ENCODE measurements around the gene DCTD. TPM values are rescaled to one million over a fixed set of nuclear protein-coding genes. Genes with fewer than 3 reads are reported as not detected.

DCTD gene
- total and polyA plus RNA-seq, 8 donors = 28.0 to 65.2 (median 45.4) TPM

- no peak overlapping the region for H3K4me3 ChIP-seq
- H3K27ac ChIP-seq = no peak overlapping the region
- no peak for TF ChIP-seq CTCF (IDR thresholded peaks at IDR 0.05)
- H3K4me1 ChIP-seq = peaks cover 0 to 4% (median 4%) of the 10 kb centered on the region in 3 donors
- no peak for DNase-seq
- no peaks in the 10 kb centered on the region for H3K36me3 ChIP-seq
- H3K9me3 ChIP-seq = no peaks in the 10 kb centered on the region
- intact Hi-C loops (cut with DNase I) = loop anchor here in 1 of 3 donors (10.0 kb wide), 1 partner anchor 123 kb away; no protein-coding TSS in a partner anchor
- 51 to 62% methylated on average over 3 of the region's 3 CpGs for WGBS, 2 donors
- H3K27me3 ChIP-seq = no peaks in the 10 kb centered on the region
- ATAC-seq = no peak
- no peak for FAIRE-seq
These were observed 10.3 kb upstream of the DCTD start for GRCh38 chr4:182927505-182927904.

DNA sequence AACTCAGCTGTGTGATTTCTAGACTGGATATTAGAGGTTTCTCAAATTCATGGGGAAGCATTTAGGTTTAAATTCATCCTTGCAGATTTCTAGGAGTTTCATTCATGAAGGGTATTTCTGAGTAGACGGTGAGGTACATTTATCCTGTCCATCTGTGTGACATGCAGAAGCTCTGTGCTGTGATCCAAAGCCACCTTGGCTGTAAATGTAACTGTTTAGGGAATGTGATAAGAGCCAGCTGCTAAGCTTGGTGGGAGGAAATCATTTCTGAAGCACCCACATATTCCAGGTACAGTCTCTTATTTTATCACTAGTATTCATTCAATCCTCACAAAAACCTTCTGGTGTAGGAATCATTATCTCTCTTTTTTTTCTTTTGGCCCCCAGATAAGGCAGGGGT, 8.7 kb upstream of the DCTD start:
- DNase-seq (no peak), FAIRE-seq (no peak)
- intact Hi-C loops (cut with DNase I) = loop anchor here in 1 of 3 donors (10.0 kb wide), 1 partner anchor 121 kb away; no protein-coding TSS in a partner anchor

GRCh38 chr4:182925298-182925757, 8.1 kb upstream of the DCTD start:
- peak; percentile 19 to 68 (median 48) for TF ChIP-seq CTCF (IDR thresholded peaks at IDR 0.05)
- no peaks in the 10 kb centered on the region for H3K27me3 ChIP-seq
- no peaks in the 10 kb centered on the region for H3K9me3 ChIP-seq
- H3K4me1 ChIP-seq = peaks cover 0 to 11% (median 7%) of the 10 kb centered on the region in 3 donors
- no peak overlapping the region for H3K27ac ChIP-seq
- FAIRE-seq = no peak
- intact Hi-C loops (cut with DNase I) = loop anchor here in 1 of 3 donors (10.0 kb wide), 1 partner anchor 121 kb away; no protein-coding TSS in a partner anchor
- ATAC-seq = peak; percentile 90 to 96 (median 96)
- H3K36me3 ChIP-seq = no peaks in the 10 kb centered on the region
- DNase-seq = peak; percentile 72 to 87 (median 82)
- WGBS, 2 donors = 27 to 30% methylated on average over 10 of the region's 10 CpGs
- H3K4me3 ChIP-seq = no peak overlapping the region

More for the DNA sequence above, 8.7 kb upstream of the DCTD start:
- WGBS, 2 donors = 53 to 61% methylated on average over 1 of the region's 1 CpG
- Histone ChIP-seq H3K27ac (no peak overlapping the region), H3K4me3 (no peak overlapping the region), H3K36me3 (no peaks in the 10 kb centered on the region), H3K9me3 (no peaks in the 10 kb centered on the region), H3K27me3 (no peaks in the 10 kb centered on the region), H3K4me1 (peaks cover 0 to 11% (median 7%) of the 10 kb centered on the region in 3 donors)
- no peak for ATAC-seq
- TF ChIP-seq CTCF (IDR thresholded peaks at IDR 0.05) = no peak

GRCh38 chr4:182924497-182924896, 7.3 kb upstream of the DCTD start:
- no peak for TF ChIP-seq CTCF (IDR thresholded peaks at IDR 0.05)

GRCh38 chr4:182923796-182924340, 6.7 kb upstream of the DCTD start:
- no peak for TF ChIP-seq CTCF (IDR thresholded peaks at IDR 0.05)
- ATAC-seq (no peak), DNase-seq (no peak), FAIRE-seq (no peak)
- H3K27ac ChIP-seq = no peak overlapping the region
- intact Hi-C loops (cut with DNase I) = loop anchor here in 1 of 3 donors (10.0 kb wide), 1 partner anchor 119 kb away; no protein-coding TSS in a partner anchor
- H3K4me3 ChIP-seq = no peak overlapping the region
- WGBS, 2 donors = 73 to 77% methylated on average over 10 of the region's 10 CpGs
- peaks cover 0 to 11% (median 7%) of the 10 kb centered on the region in 3 donors for H3K4me1 ChIP-seq
- no peaks in the 10 kb centered on the region for H3K9me3 ChIP-seq
- no peaks in the 10 kb centered on the region for H3K27me3 ChIP-seq
- no peaks in the 10 kb centered on the region for H3K36me3 ChIP-seq

More at GRCh38 chr4:182924497-182924896, 7.3 kb upstream of the DCTD start:
- Histone ChIP-seq H3K4me1 (peaks cover 0 to 11% (median 7%) of the 10 kb centered on the region in 3 donors), H3K27ac (no peak overlapping the region), H3K27me3 (no peaks in the 10 kb centered on the region), H3K4me3 (no peak overlapping the region), H3K36me3 (no peaks in the 10 kb centered on the region), H3K9me3 (no peaks in the 10 kb centered on the region)
- no peak for DNase-seq
- 86 to 91% methylated on average over 7 of the region's 7 CpGs for WGBS, 2 donors
- intact Hi-C loops (cut with DNase I) = loop anchor here in 1 of 3 donors (10.0 kb wide), 1 partner anchor 120 kb away; no protein-coding TSS in a partner anchor
- no peak for FAIRE-seq
- ATAC-seq = no peak

All from pancreas (tissue), 10 donors.